HG02763 (cell line): ENCODE data around the gene ACRBP.

ENCODE experiments used
- ATAC-seq: cut with Tn5 transposase; IDR thresholded peaks from one replicate; pipeline ENCODE4 v1.9.1; 2021; ENCODE audit warnings: mild to moderate bottlenecking, moderate library complexity; ENCODE audit not compliant: unreplicated experiment

Gene ACRBP

GRCh38 chr12:6647083-6647604 is at the start of gene ACRBP:
TSS of gene ACRBP (minus strand) at chr12:6647432. CDS start at chr12:6647366, 66 bp downstream.
- ATAC-seq = no peak

GRCh38 chr12:6695313-6696045 is 48.2 kb upstream of the ACRBP start:
- no peak for ATAC-seq

GRCh38 chr12:6694701-6695100 is 47.5 kb upstream of the ACRBP start:
- ATAC-seq = no peak

DNA sequence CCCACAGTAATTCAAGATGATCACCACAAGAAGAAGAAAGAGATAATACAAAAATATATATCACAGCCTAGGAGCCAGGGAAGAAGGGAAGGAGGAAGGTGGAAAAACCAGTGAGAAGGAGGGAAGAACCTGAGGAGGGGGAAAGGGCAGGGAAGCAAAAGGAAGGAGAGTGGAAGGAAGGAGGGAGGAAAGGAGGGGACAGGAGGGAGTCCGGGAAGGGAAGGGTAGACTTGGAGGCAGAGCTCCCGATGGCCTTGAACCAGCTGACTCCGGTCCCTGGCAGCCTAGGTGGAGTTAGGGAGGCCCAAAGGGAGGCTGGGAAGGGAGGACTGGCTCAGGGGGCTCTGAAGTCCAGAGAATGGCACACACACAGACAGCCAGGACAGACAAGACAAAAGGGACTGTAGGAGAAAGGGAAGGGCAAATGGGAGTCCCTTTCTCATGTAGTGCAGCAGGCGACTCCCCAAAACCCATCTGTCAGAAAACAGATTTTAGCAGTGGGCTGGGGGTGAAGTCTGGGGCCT is 46.7 kb upstream of the ACRBP start:
- no peak for ATAC-seq

DNA sequence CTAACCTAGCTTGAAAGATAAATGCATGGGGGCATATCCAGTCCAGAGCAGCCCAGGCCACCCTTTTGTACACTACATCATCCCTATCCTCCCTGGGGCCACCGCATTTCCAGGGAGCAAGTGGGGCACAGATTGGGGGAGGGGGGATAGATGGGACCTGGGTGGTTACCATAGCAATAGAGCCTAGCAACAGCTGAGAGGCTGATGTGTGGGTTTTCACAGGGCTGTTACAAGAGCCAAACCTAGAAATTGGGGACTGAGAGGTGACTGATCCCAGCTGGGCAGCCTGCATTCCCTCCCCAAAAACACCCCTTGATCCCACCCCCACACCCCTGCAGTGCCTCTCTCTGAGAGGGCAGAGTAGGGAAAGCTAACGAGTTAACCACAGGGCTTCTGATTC is 45.7 kb upstream of the ACRBP start:
- no peak for ATAC-seq

- no peak for ATAC-seq
Observed at GRCh38 chr12:6691473-6691872, 44.2 kb upstream of the ACRBP start.

GRCh38 chr12:6688999-6689882 is 42.0 kb upstream of the ACRBP start, which contains the start of gene ZNF384:
TSS of gene ZNF384 (minus strand) at chr12:6689375. CDS start at chr12:6679520, 9,855 bp downstream.
- ATAC-seq = peak; percentile 81

GRCh38 chr12:6688543-6688998 is 41.3 kb upstream of the ACRBP start:
- no peak for ATAC-seq

DNA sequence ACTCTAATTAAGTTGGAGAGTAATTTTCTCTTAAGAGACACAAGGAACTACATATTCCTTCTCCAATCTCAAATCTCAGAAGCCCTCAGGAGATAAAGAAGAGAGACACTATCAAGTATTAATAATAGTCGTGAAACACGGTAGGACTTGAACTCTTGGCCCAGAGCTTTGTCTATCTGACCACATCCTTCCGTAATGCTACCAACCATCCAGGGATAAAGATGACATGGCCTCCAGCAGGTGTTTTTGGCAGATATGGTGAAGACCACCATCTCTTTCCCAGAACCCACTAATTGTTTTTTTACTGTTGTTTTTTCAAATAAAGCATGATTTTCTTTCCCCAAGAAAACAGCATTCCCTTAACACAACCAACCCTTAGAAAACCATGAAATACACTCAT is 38.6 kb upstream of the ACRBP start:
- ATAC-seq = no peak

DNA sequence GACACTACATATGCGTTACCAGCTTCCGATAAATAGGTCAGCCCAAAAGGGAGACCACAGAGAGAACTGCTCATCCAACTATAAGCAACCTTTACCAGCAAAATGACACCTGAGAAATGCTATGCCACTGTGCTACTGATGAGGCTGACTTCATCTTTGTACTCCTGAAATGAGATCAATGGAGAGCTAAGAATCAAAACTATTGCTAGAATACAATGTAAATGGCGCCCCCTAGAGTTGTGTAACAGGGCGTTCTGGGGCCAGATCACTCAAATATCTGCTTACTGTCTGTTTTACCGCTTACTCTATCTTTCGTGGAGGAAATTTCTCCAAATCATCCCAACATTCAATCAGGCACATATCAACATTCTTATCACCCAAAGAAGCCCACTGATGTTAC is 37.4 kb upstream of the ACRBP start:
- ATAC-seq = no peak

- ATAC-seq = no peak
Observed at GRCh38 chr12:6676962-6677361, 29.7 kb upstream of the ACRBP start.

DNA sequence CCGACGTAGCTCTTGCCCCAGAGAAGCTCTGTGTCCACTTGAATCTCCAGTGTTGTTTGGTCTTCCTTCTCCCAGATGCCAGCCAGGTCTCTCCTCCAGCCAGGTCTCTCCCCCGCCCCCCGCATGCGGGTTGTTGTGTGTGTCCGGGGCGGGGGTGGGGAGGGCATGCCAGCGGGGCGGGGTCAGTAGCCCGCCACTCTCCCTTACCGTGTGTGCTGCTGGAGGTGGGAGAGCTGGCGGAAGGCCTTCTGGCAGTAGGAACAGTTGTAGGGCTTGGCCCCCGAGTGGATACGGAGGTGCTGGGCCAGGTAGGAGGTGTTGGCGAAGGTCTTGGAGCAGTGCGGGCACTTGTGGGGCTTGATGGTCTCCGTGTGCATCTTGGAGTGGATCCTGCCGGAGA is 24.9 kb upstream of the ACRBP start:
- ATAC-seq = no peak

DNA sequence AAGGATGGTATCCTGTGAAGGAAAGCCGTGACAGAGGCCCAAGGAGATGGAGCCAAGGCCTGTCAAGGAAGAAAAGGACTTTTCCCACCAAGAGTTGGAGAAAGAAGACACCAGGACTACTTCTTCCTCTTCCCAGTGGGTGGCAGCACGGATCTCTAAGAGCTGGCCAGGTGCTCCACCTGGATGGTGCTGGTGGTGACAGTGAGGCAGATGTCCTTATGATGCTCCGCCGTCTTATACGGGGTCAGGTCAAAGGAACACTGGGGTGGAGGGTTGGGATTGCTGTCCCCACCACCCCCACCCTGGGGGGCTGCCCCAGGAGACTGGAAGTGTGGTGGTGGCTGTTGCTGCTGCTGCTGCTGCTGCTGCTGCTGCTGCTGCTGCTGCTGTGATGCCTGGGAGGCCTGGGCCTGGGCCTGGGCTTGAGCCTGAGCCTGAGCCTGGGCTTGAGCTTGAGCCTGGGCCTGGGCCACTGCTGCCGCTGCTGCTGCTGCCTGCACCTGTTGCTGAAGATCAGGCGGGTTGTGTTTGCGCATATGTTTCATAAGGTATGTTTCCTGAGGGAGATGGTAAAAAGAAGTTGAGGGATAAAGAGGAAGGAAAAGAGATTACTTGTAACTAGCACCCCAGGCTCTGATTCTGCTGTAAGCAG is 20.5 kb upstream of the ACRBP start:
- ATAC-seq = no peak

GRCh38 chr12:6666211-6666610 is 19.0 kb upstream of the ACRBP start:
- no peak for ATAC-seq

GRCh38 chr12:6664902-6665301 is 17.7 kb upstream of the ACRBP start:
- no peak for ATAC-seq

- peak; percentile 97 for ATAC-seq
Observed at GRCh38 chr12:6662906-6663742, 15.9 kb upstream of the ACRBP start, which contains the start of gene ING4. TSS of gene ING4 (minus strand) at chr12:6663119. CDS start at chr12:6663101, 18 bp downstream.

GRCh38 chr12:6662602-6662905 is 15.3 kb upstream of the ACRBP start:
- ATAC-seq = peak; percentile 8

DNA sequence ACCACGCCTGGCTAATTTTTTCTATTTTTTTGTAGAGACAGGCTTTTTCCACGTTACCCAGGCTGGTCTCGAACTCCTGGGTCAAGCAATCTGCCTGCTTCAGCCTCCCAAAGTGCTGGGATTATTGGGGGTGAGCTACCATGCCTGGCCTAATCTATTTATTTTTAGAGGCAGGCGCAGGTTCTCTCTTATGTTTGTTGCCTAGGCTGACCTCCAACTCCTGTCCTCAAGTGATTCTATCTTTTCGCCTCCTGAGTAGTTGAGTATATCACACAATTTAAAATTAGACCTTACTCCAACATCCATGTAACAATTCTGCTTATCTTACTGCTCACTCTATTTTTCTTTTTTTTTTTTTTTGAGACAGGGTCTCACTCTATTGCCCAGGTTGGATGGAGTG is 6.8 kb upstream of the ACRBP start:
- ATAC-seq = no peak

- no peak for ATAC-seq
Observed at GRCh38 chr12:6653342-6653741, 6.1 kb upstream of the ACRBP start.

DNA sequence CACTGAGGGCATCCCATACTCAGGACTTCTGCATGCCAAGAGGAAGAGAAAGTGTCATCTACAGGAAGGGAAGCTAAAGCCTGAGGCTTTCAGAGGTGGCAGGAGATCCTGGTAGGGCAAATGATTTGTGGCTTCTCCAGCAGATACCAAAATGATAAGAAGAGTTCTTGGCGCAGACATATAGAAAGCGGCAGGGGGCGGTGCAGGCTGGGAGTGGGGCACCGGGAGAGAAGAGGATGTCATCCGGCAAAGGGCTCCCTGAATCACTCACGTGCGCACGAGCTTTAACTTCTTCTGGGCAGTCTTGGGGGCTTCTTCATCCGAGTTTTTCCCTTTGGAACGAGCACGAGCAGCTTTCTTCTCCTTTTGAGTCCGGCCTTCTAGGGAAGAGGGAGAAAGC is 5.2 kb upstream of the ACRBP start:
- ATAC-seq = no peak
